ENCODE results near the gene ADAMTS9.

GRCh38 chr3:64687086-64687780, 567 bp downstream of the ADAMTS9 start:
- TF ChIP-seq, protein P1, sequence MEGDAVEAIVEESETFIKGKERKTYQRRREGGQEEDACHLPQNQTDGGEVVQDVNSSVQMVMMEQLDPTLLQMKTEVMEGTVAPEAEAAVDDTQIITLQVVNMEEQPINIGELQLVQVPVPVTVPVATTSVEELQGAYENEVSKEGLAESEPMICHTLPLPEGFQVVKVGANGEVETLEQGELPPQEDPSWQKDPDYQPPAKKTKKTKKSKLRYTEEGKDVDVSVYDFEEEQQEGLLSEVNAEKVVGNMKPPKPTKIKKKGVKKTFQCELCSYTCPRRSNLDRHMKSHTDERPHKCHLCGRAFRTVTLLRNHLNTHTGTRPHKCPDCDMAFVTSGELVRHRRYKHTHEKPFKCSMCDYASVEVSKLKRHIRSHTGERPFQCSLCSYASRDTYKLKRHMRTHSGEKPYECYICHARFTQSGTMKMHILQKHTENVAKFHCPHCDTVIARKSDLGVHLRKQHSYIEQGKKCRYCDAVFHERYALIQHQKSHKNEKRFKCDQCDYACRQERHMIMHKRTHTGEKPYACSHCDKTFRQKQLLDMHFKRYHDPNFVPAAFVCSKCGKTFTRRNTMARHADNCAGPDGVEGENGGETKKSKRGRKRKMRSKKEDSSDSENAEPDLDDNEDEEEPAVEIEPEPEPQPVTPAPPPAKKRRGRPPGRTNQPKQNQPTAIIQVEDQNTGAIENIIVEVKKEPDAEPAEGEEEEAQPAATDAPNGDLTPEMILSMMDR (IDR thresholded peaks at IDR 0.05), result no peak
- TF ChIP-seq POLR2A (IDR thresholded peaks at IDR 0.05), result no peak
- no peak for TF ChIP-seq POLR2AphosphoS5 (IDR thresholded peaks at IDR 0.05)
